Keratinocyte (primary cell): Measurements from ENCODE around the gene EDN2. TPM values are rescaled to one million over a fixed set of nuclear protein-coding genes. Genes with fewer than 3 reads are reported as not detected.

Experiments
- DNase-seq: peaks from one replicate; pipeline ENCODE4 v3.0.0-alpha.2; 2011; ENCODE audit warnings: low read depth, missing footprints, low spot score
- FAIRE-seq: peaks from 2 replicates; lab custom pipeline; 2011; peaks lifted over from hg19 to GRCh38; lab: Jason Lieb, UNC
- H2AFZ ChIP-seq: 2 replicates; pipeline ENCODE4 v1.6.0; 2012; ENCODE audit warnings: low read length, control low read depth, inconsistent platforms; ENCODE audit not compliant: control insufficient read depth
- H3K27ac ChIP-seq: 2 replicates; pipeline ENCODE4 v1.5.1; 2011; ENCODE audit warnings: low read length; ENCODE audit not compliant: control insufficient read depth, insufficient read depth
- H3K27me3 ChIP-seq: 3 replicates; pipeline ENCODE4 v1.6.0; 2011; ENCODE audit warnings: low read length; ENCODE audit not compliant: control insufficient read depth, insufficient read depth; ENCODE audit errors: extremely low read depth
- H3K36me3 ChIP-seq, 2 experiments: 2 replicates in 1 of 2; 3 replicates in 1 of 2; pipeline ENCODE4 v1.5.1; 2011; ENCODE audit warnings: low read length in 2 of 2, mild to moderate bottlenecking in 1 of 2; ENCODE audit not compliant: control insufficient read depth in 2 of 2, insufficient read depth in 2 of 2; ENCODE audit errors: extremely low read depth in 1 of 2
- H3K4me1 ChIP-seq: 3 replicates; pipeline ENCODE4 v1.5.1; 2011; ENCODE audit warnings: low read length; ENCODE audit not compliant: control insufficient read depth, insufficient read depth; ENCODE audit errors: extremely low read depth
- H3K4me2 ChIP-seq: 3 replicates; pipeline ENCODE4 v1.6.0; 2011; ENCODE audit warnings: low read depth, low read length; ENCODE audit not compliant: control insufficient read depth, insufficient read depth; ENCODE audit errors: extremely low read depth
- H3K4me3 ChIP-seq, 3 experiments: fragments of 200-600 bp in 1 of 3; sonication (generic) in 1 of 3; 2 replicates in 2 of 3; 3 replicates in 1 of 3; pipeline ENCODE4 v1.5.1; 2011 to 2016; ENCODE audit warnings: low read length in 3 of 3, mild to moderate bottlenecking in 3 of 3, control low read depth in 2 of 3, inconsistent platforms in 1 of 3, low read depth in 1 of 3, mixed read lengths in 1 of 3, mixed run types in 1 of 3, moderate library complexity in 1 of 3; ENCODE audit not compliant: control insufficient read depth in 2 of 3, insufficient read depth in 2 of 3; ENCODE audit errors: extremely low read depth in 1 of 3
- H3K79me2 ChIP-seq: 2 replicates; pipeline ENCODE4 v1.6.0; 2012; ENCODE audit warnings: low read length; ENCODE audit not compliant: control insufficient read depth, insufficient read depth
- H3K9ac ChIP-seq: 3 replicates; pipeline ENCODE4 v1.6.0; 2011; ENCODE audit warnings: low read length; ENCODE audit not compliant: control insufficient read depth, insufficient read depth; ENCODE audit errors: extremely low read depth
- H3K9me1 ChIP-seq: 3 replicates; pipeline ENCODE4 v1.6.0; 2011; ENCODE audit warnings: low read length; ENCODE audit not compliant: control insufficient read depth, insufficient read depth; ENCODE audit errors: extremely low read depth
- H3K9me3 ChIP-seq: 2 replicates; pipeline ENCODE4 v1.5.1; 2012; ENCODE audit warnings: low read depth, low read length; ENCODE audit not compliant: control insufficient read depth
- H4K20me1 ChIP-seq: 3 replicates; pipeline ENCODE4 v1.6.0; 2011; ENCODE audit warnings: low read length; ENCODE audit not compliant: control insufficient read depth, insufficient read depth; ENCODE audit errors: extremely low read depth
- EZH2 ChIP-seq: IDR thresholded peaks from one replicate; pipeline ENCODE4 v1.6.1; 2012; ENCODE audit warnings: inconsistent platforms, mild to moderate bottlenecking, low read length, moderate library complexity
- dilution Hi-C: fragments of 300-500 bp; cut with MboI; formaldehyde crosslinking; loops from one replicate; pipeline ENCODE4 v1.7.0; 2020; ENCODE audit warnings: low sequenced_read_pairs; ENCODE audit not compliant: extremely low pct_ligation_motif_present
- polyA plus RNA-seq, 5 experiments: library from polyadenylated mRNA; depleted of rRNA in 3 of 5; stranded (reverse) in 3 of 5; stranded (forward) in 1 of 5; unstranded in 1 of 5; fragments of >200 nt; gene quantifications; 1 replicate in 1 of 5; 2 replicates in 3 of 5; 3 replicates in 1 of 5; pipeline versions ENCODE4 v1.2.1 to v1.2.3, GENCODE V29; 2011 to 2012; ENCODE audit warnings: missing spikeins in 2 of 5, low read depth in 1 of 5, low replicate concordance in 1 of 5
- TF ChIP-seq, protein P1 (sequence below), 3 experiments: IDR thresholded peaks in 1 of 3; conservative IDR thresholded peaks in 1 of 3; optimal IDR thresholded peaks in 1 of 3; 2 replicates in 2 of 3; 3 replicates in 1 of 3; pipeline versions ENCODE3 to v1.5.1; 2011; ENCODE audit warnings: low read length in 3 of 3, mild to moderate bottlenecking in 3 of 3, moderate library complexity in 2 of 3, control low read depth in 1 of 3, inconsistent platforms in 1 of 3; ENCODE audit not compliant: insufficient read depth in 2 of 3; ENCODE audit errors: extremely low read depth in 1 of 3

The EDN2 gene
- polyA plus RNA-seq, 1 donor (not counting 4 experiments of a cell fraction or from before 2014, with no cell fraction given): 0.34 TPM

DNA sequence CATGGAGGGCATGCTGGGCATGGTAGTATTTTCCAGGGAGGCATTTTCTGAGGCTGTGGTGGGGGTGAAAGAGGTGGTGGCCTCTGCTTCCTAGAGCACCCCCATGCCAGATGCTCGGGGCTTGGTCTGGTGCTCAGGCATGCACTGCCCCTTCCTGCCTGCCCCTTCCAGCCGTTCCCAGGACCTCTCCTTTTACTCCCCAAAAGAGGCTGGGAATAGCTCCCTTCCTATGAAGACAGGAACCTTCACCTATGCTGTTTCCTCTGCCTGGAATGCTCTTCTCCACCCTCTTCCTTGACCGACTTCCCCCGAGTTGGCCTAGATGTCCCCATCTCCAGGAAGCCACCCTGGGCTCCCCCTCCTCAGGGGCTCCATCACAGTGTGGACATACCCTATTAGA, 9.1 kb downstream of the EDN2 start:
- peaks cover 28% of the 10 kb centered on the region for H3K4me1 ChIP-seq
- no peaks in the 10 kb centered on the region for H3K36me3 ChIP-seq
- no peak overlapping the region for H3K4me2 ChIP-seq
- peak overlapping the region; percentile 66 for H2AFZ ChIP-seq
- H3K9ac ChIP-seq: peak overlapping the region; percentile 6
- no peak overlapping the region for H3K27ac ChIP-seq
- H3K79me2 ChIP-seq: no peaks in the 10 kb centered on the region
- H4K20me1 ChIP-seq: no peaks in the 10 kb centered on the region
- dilution Hi-C loops: no loop called here
- no peak overlapping the region for H3K4me3 ChIP-seq
- H3K9me3 ChIP-seq: no peaks in the 10 kb centered on the region
- TF ChIP-seq, protein P1, sequence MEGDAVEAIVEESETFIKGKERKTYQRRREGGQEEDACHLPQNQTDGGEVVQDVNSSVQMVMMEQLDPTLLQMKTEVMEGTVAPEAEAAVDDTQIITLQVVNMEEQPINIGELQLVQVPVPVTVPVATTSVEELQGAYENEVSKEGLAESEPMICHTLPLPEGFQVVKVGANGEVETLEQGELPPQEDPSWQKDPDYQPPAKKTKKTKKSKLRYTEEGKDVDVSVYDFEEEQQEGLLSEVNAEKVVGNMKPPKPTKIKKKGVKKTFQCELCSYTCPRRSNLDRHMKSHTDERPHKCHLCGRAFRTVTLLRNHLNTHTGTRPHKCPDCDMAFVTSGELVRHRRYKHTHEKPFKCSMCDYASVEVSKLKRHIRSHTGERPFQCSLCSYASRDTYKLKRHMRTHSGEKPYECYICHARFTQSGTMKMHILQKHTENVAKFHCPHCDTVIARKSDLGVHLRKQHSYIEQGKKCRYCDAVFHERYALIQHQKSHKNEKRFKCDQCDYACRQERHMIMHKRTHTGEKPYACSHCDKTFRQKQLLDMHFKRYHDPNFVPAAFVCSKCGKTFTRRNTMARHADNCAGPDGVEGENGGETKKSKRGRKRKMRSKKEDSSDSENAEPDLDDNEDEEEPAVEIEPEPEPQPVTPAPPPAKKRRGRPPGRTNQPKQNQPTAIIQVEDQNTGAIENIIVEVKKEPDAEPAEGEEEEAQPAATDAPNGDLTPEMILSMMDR (optimal IDR thresholded peaks at IDR 0.05 in 1 of 3, IDR thresholded peaks at IDR 0.05 in 1 of 3, conservative IDR thresholded peaks at IDR 0.05 in 1 of 3; ENCODE audit: extremely low read depth in 1 of 3, insufficient read depth in 2 of 3, low read length in 3 of 3): no peak
- no peak for TF ChIP-seq EZH2
- no peak for FAIRE-seq
- H3K9me1 ChIP-seq: no peaks in the 10 kb centered on the region
- no peak for DNase-seq
- no peaks in the 10 kb centered on the region for H3K27me3 ChIP-seq

DNA sequence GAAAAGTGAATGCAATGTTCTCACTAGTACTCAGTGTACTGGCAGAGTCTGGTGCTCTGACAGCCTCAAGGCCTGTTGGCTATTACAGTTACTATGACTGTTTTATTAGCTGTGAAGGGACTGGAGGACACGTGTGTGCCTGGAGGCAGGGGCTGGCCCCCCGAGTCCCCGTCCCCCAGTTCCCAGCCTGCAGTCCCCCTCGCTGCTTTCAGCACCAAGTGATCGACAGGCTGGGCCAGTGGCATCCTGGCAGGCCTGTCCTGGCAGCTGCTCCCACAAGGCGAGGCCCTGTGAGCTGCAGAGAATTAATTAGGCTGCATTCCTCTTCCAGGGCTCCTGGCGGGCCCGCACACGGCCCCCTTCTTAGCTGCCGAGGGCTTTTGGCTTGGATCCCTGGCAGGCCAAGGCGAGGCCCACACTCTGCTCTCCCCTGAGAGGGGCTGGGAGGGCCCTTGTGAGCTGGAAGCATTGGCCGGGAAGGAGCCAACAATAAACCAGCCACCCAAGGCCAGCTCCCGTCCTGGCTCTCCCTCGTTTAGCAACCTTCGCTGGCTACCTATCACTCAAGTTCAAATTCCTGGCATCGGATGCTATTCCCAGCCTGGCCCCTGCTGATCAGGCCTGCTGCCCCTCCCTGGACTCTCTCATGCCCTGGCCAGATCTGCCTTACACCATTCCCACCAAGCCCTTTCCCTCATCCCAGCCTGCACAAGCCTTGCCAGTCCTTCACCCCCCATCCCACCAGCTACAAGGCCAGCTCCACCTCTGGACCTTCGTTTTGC, 9.8 kb downstream of the EDN2 start:
- H3K9me3 ChIP-seq: no peaks in the 10 kb centered on the region
- no peaks in the 10 kb centered on the region for H3K79me2 ChIP-seq
- no peaks in the 10 kb centered on the region for H4K20me1 ChIP-seq
- FAIRE-seq (peak; percentile 48), DNase-seq (no peak)
- no peaks in the 10 kb centered on the region for H3K27me3 ChIP-seq
- no peaks in the 10 kb centered on the region for H3K9me1 ChIP-seq
- H3K27ac ChIP-seq: no peak overlapping the region
- H3K4me3 ChIP-seq: no peak overlapping the region
- TF ChIP-seq, protein P1 (optimal IDR thresholded peaks at IDR 0.05 in 1 of 3, IDR thresholded peaks at IDR 0.05 in 1 of 3, conservative IDR thresholded peaks at IDR 0.05 in 1 of 3; ENCODE audit: extremely low read depth in 1 of 3, insufficient read depth in 2 of 3, low read length in 3 of 3): no peak
- TF ChIP-seq EZH2: no peak
- H2AFZ ChIP-seq: peak overlapping the region; percentile 66
- dilution Hi-C loops: no loop called here
- H3K4me1 ChIP-seq: peaks cover 28% of the 10 kb centered on the region
- no peaks in the 10 kb centered on the region for H3K36me3 ChIP-seq
- peak overlapping the region; percentile 6 for H3K9ac ChIP-seq
- peak overlapping the region; percentile 35 for H3K4me2 ChIP-seq
